K562 (cell line): ENCODE data around the gene NOP10. TPM values are rescaled to one million over a fixed set of nuclear protein-coding genes. Genes with fewer than 3 reads are reported as not detected.
A peak's percentile ranks its signal among the peaks of the same experiment; 100 is the strongest.
"Not testable (repeated sequence)": the region's sequence is repeated elsewhere in the genome, so short reads cannot be mapped to it uniquely, and the experiment has no call there.

Experiments
- ATAC-seq: fragments of 200-7000 bp; cut with Tn5 transposase; 3 replicates; pipeline ENCODE4 v1.9.1; 2020; ENCODE audit warnings: moderate library complexity
- BruUV-seq: library from RNA; stranded (reverse); fragments of 400-500 nt; replicated peaks from 2 replicates; lab custom pipeline; 2021; lab: Mats Ljungman, UMichigan
- CTCF ChIA-PET: fragments of 300-600 bp; formaldehyde crosslinking; extraction: SDS; loops from one replicate; lab custom pipeline; 2021; ENCODE audit warnings: low intra/inter-chr PET ratio; lab: Yijun Ruan, JAX
- POLR2A ChIA-PET: fragments of 300-600, 350-650 bp; sonication (Branson Sonifier 250); formaldehyde crosslinking; extraction: SDS; loops from one replicate; lab custom pipeline; 2021; ENCODE audit warnings: antibody characterized with exemption, inconsistent platforms; lab: Yijun Ruan, JAX
- DNase-seq, 4 experiments: peaks; one replicate each; pipeline versions ENCODE4 v3.0.0 to v3.0.0-alpha.2; 2011 to 2018; ENCODE audit warnings: low spot score in 3 of 4, mixed read lengths in 3 of 4; ENCODE audit errors: extremely low read depth in 1 of 4
- FAIRE-seq: peaks from 2 replicates; lab custom pipeline; 2011; peaks lifted over from hg19 to GRCh38; lab: Jason Lieb, UNC
- H2AFZ ChIP-seq: 2 replicates; pipeline ENCODE4 v1.6.0; 2011; ENCODE audit warnings: low read depth, low read length, control low read depth, inconsistent platforms
- H3K27ac ChIP-seq: fragments of 200-600 bp; 3 replicates; pipeline ENCODE4 v1.8.0; 2011; ENCODE audit warnings: low read depth, mild to moderate bottlenecking, control low read depth, inconsistent platforms, low read length, moderate library complexity, mixed read lengths; ENCODE audit errors: extremely low read depth
- H3K27me3 ChIP-seq, 2 experiments: fragments of 300-600 bp in 1 of 2; 2 replicates in 1 of 2; 3 replicates in 1 of 2; pipeline versions ENCODE4 v1.6.0 to v1.8.0; 2011; ENCODE audit warnings: inconsistent platforms in 2 of 2, low read length in 2 of 2, mild to moderate bottlenecking in 1 of 2, mixed read lengths in 1 of 2, moderate library complexity in 1 of 2; ENCODE audit not compliant: control insufficient read depth in 2 of 2, insufficient read depth in 2 of 2
- H3K36me3 ChIP-seq: fragments of 300-600 bp; 3 replicates; pipeline ENCODE4 v1.8.0; 2011; ENCODE audit warnings: mild to moderate bottlenecking, low read length, inconsistent platforms; ENCODE audit not compliant: control insufficient read depth, insufficient read depth
- H3K4me1 ChIP-seq, 2 experiments: fragments of 200-600 bp in 1 of 2; replicated peaks in 1 of 2; 2 replicates in 1 of 2; 3 replicates in 1 of 2; pipeline versions ENCODE4 v1.5.1 to v1.8.0; 2011; ENCODE audit warnings: inconsistent platforms in 2 of 2, low read length in 2 of 2, mild to moderate bottlenecking in 1 of 2, mixed read lengths in 1 of 2, moderate library complexity in 1 of 2; ENCODE audit not compliant: control insufficient read depth in 2 of 2, insufficient read depth in 2 of 2
- H3K4me2 ChIP-seq: 2 replicates; pipeline ENCODE4 v1.6.1; 2011; ENCODE audit warnings: low read length, control low read depth, inconsistent platforms, mixed read lengths; ENCODE audit not compliant: insufficient read depth
- H3K4me3 ChIP-seq: fragments of 200-600 bp; sonication (generic), shearing (Covaris generic); 2 replicates; pipeline ENCODE4 v1.5.1; 2016; ENCODE audit warnings: control low read depth, inconsistent platforms
- H3K79me2 ChIP-seq: fragments of 200-600 bp; 3 replicates; pipeline ENCODE4 v1.8.0; 2011; ENCODE audit warnings: low read length, inconsistent platforms; ENCODE audit not compliant: control insufficient read depth, insufficient read depth
- H3K9ac ChIP-seq, 2 experiments: 2 replicates each; pipeline versions ENCODE4 v1.6.0 to v1.6.1; 2011; ENCODE audit warnings: low read depth in 2 of 2, low read length in 2 of 2, control low read depth in 1 of 2, inconsistent platforms in 1 of 2, mild to moderate bottlenecking in 1 of 2, mixed read lengths in 1 of 2; ENCODE audit not compliant: insufficient read depth in 1 of 2
- H3K9me1 ChIP-seq: one replicate; pipeline ENCODE4 v1.6.0; 2011; ENCODE audit warnings: inconsistent platforms, mild to moderate bottlenecking, low read length, moderate library complexity; ENCODE audit not compliant: control insufficient read depth, insufficient read depth
- H3K9me3 ChIP-seq: replicated peaks from 2 replicates; pipeline ENCODE4 v1.5.1; 2011; ENCODE audit warnings: low read depth, low read length, inconsistent platforms; ENCODE audit not compliant: control insufficient read depth, insufficient read depth
- H4K20me1 ChIP-seq: replicated peaks from 2 replicates; pipeline ENCODE4 v1.6.1; 2011; ENCODE audit warnings: low read length, inconsistent platforms, mixed read lengths; ENCODE audit not compliant: control insufficient read depth, insufficient read depth
- BCOR ChIP-seq: fragments of 450-650 bp; IDR thresholded peaks from 2 replicates; pipeline ENCODE4 v1.6.1; 2016
- CBX1 ChIP-seq: sonication (generic); IDR thresholded peaks from 2 replicates; pipeline ENCODE4 v1.6.1; 2016; ENCODE audit warnings: antibody characterized with exemption, low read depth, mild to moderate bottlenecking
- GTF2E2 ChIP-seq: fragments of 200-800 bp; sonication (Bioruptor generic); IDR thresholded peaks from 2 replicates; pipeline ENCODE4 v1.6.1; 2016; ENCODE audit warnings: missing genetic modification characterization, missing compliant biosample characterization
- NBN ChIP-seq: fragments of 450-650 bp; IDR thresholded peaks from 2 replicates; pipeline ENCODE4 v1.6.1; 2016; ENCODE audit warnings: low read depth, mild to moderate bottlenecking
- SMARCA5 ChIP-seq: fragments of 450-650 bp; IDR thresholded peaks from 2 replicates; pipeline ENCODE4 v1.6.1; 2016
- YY1 ChIP-seq, 3 experiments: IDR thresholded peaks; 2 replicates each; pipeline ENCODE4 v1.6.1; 2011; ENCODE audit warnings: low read length in 2 of 3, mild to moderate bottlenecking in 2 of 3, moderate library complexity in 2 of 3, borderline replicate concordance in 1 of 3, control low read depth in 1 of 3, low read depth in 1 of 3; ENCODE audit not compliant: insufficient read depth in 3 of 3, insufficient replicate concordance in 2 of 3, control insufficient read depth in 1 of 3, insufficient read length in 1 of 3; ENCODE audit errors: extremely low read depth in 1 of 3
- ZNF384 ChIP-seq: IDR thresholded peaks from 2 replicates; pipeline ENCODE4 v1.6.1; 2012; ENCODE audit warnings: low read depth, low read length, improper control_type of control experiment
- ZNF644 ChIP-seq: fragments of 200-800 bp; sonication (Bioruptor generic); IDR thresholded peaks from 2 replicates; pipeline ENCODE4 v1.6.1; 2016; ENCODE audit warnings: low read depth, missing genetic modification characterization, missing compliant biosample characterization
- WGBS: fragments of 100-300 bp; shearing (Covaris generic); methylation state at CpG from one replicate; pipeline ENCODE4 v1.1.6; 2016; ENCODE audit warnings: low coverage, mixed read lengths; ENCODE audit not compliant: insufficient coverage; ENCODE audit errors: missing lambda C conversion rate; 5-methylcytosine and 5-hydroxymethylcytosine counted together
- in situ Hi-C: fragments of 300-500 bp; cut with MboI; formaldehyde crosslinking; loops from 4 replicates; pipeline ENCODE4 v1.15.0; 2018; ENCODE audit warnings: inconsistent platforms, mixed read lengths
- intact Hi-C: fragments of 100-400 bp; cut with micrococcal nuclease; formaldehyde crosslinking; loops from 2 replicates; pipeline ENCODE4 v1.14.2; 2022
- polyA plus RNA-seq, 8 experiments: library from polyadenylated mRNA; depleted of rRNA in 4 of 8; stranded (reverse) in 5 of 8; unstranded in 3 of 8; fragments of >200 nt; fragmentation: Nextera tagmentation in 2 of 8; fragmentation: Illumina TruSeq in 1 of 8; extraction: Ambion mirVana in 2 of 8; extraction: Trizol in 1 of 8; gene quantifications; 2 replicates each; pipeline versions ENCODE4 v1.2.1 to v1.2.3, GENCODE V29; 2011 to 2014; ENCODE audit warnings: inconsistent platforms in 1 of 8, missing spikeins in 1 of 8
- total RNA-seq, 7 experiments: library from RNA; depleted of rRNA in 6 of 7; stranded (reverse); fragments of >200 nt in 6 of 7; fragmentation: Illumina TruSeq in 2 of 7; extraction: Trizol in 2 of 7; gene quantifications; 2 replicates each; pipeline versions ENCODE4 v1.2.1 to v1.2.3, GENCODE V29; 2011 to 2021; ENCODE audit warnings: low replicate concordance in 1 of 7

The NOP10 gene
- total and polyA plus RNA-seq, 9 of the 15 experiments (the other 6 are each of a cell fraction or from before 2014, with no cell fraction given), result 250 to 1,663 (median 449) TPM

DNA sequence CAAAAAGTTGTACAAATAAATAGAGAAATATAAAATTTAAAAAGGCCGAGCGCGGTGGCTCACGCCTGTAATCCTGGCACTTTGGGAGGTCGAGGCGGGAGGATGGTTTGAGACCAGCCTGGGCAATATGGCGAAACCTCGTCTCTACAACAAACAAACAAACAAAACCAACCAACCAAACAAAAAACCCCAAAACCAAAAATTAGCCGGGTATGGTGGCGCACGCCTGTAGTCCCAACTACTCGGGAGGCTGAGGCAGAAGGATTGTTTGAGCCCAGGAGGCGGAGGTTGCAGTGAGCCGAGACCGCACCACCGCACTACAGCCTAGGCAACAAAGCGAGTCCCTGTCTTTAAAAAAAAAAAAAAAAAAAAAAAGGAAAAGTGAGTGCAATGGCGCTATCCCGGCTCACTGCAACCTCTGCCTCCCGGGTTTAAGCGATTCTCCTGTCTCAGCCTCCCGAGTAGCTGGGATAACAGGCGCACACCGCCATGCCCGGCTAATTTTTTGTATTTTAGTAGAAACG, 661 bp downstream of the NOP10 start:
- peak; percentile 1; the same call in 1 of the 3 replicates for ATAC-seq
- Histone ChIP-seq H3K27ac (peak overlapping the region; percentile 97), H3K4me3 (peak overlapping the region; percentile 77), H3K4me1 (peaks cover 9 to 16% of the 10 kb centered on the region in 2 experiments; a peak in 4 of 5 replicates), H3K4me2 (peak overlapping the region; percentile 98), H2AFZ (peak overlapping the region; percentile 99), H3K79me2 (peaks cover 30% of the 10 kb centered on the region), H3K9ac (peak overlapping the region; percentile 94 to 96), H3K36me3 (peaks cover 31% of the 10 kb centered on the region)
- H3K9me3 ChIP-seq, in situ Hi-C loops, H3K27me3 ChIP-seq, BruUV-seq, H3K9me1 ChIP-seq, DNase-seq, FAIRE-seq, intact Hi-C loops, H4K20me1 ChIP-seq: not testable (repeated sequence)
- CTCF ChIA-PET, result interaction anchor here (1.2 kb wide), 1 partner anchor 24 kb away, joined by 5 read pairs; the partner anchor contains the start of gene LPCAT4
- peak; percentile 70; the same call in 1 of the 2 replicates for TF ChIP-seq BCOR
- 0 out of 2 replicates have a peak, but pooled peaks have one; percentile 19 for TF ChIP-seq NBN
- peak; percentile 10; the same call in 1 of the 2 replicates for TF ChIP-seq GTF2E2 (tag)
- peak; percentile 67 for TF ChIP-seq ZNF384
- peak; percentile 66; the same call in 1 of the 2 replicates for TF ChIP-seq SMARCA5
- TF ChIP-seq ZNF644, result 0 out of 2 replicates have a peak, but pooled peaks have one; percentile 0
- TF ChIP-seq YY1 (IDR thresholded peaks at IDR 0.05; ENCODE audit: borderline replicate concordance in 1 of 3, control insufficient read depth in 1 of 3, extremely low read depth in 1 of 3, insufficient read depth in 3 of 3, insufficient read length in 1 of 3, insufficient replicate concordance in 2 of 3, low read depth in 1 of 3, low read length in 2 of 3), result peak in 1 of 3 experiments; percentile 5
- peak; percentile 32; the same call in 1 of the 2 replicates for TF ChIP-seq CBX1
- under 1% methylated on average over 16 of the region's 26 CpGs for WGBS
- POLR2A ChIA-PET, result interaction anchor here (1.3 to 1.7 kb wide), 2 partner anchors 13 to 33 kb away, joined by 3 to 6 read pairs; no protein-coding TSS in a partner anchor
